Lower leg skin (tissue), 3 donors: ENCODE data around the gene IDH3B.

Experiments used
- POLR2A ChIP-seq, 2 donors: fragments of 450-650 bp; IDR thresholded peaks; one replicate each; pipeline ENCODE4 v1.6.1; 2016 to 2017; ENCODE audit warnings: antibody characterized with exemption in 2 of 2, mild to moderate bottlenecking in 1 of 2, moderate library complexity in 1 of 2
- TF ChIP-seq, protein P1 (sequence below), 3 donors: fragments of 450-650 bp; IDR thresholded peaks; one replicate each; pipeline ENCODE4 v1.5.1; 2016; ENCODE audit warnings: antibody characterized with exemption in 3 of 3, mild to moderate bottlenecking in 3 of 3, moderate library complexity in 2 of 3

DNA sequence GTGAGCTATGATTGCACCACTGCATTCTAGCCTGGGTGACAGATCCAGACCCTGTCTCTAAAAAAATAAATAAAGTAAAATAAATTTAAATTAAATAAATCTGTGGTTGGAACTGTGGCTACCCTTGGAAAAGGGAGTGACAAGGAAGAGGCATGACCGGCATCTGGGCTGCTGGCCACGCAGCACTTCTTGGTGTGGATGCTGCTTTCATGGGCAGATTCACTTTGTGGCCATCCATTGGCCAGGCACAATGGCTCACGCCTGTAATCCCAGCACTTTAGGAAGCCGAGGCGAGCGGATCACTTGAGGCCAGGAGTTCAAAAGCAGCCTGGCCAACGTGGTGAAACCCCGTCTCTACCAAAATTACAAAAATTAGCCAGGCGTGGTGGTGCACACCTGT, 44.6 kb upstream of the IDH3B start:
- TF ChIP-seq, protein P1, sequence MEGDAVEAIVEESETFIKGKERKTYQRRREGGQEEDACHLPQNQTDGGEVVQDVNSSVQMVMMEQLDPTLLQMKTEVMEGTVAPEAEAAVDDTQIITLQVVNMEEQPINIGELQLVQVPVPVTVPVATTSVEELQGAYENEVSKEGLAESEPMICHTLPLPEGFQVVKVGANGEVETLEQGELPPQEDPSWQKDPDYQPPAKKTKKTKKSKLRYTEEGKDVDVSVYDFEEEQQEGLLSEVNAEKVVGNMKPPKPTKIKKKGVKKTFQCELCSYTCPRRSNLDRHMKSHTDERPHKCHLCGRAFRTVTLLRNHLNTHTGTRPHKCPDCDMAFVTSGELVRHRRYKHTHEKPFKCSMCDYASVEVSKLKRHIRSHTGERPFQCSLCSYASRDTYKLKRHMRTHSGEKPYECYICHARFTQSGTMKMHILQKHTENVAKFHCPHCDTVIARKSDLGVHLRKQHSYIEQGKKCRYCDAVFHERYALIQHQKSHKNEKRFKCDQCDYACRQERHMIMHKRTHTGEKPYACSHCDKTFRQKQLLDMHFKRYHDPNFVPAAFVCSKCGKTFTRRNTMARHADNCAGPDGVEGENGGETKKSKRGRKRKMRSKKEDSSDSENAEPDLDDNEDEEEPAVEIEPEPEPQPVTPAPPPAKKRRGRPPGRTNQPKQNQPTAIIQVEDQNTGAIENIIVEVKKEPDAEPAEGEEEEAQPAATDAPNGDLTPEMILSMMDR (IDR thresholded peaks at IDR 0.05), result no peak
- no peak for TF ChIP-seq POLR2A (IDR thresholded peaks at IDR 0.05)
